ENCODE measurements around the gene DDX23.

DDX23 gene

GRCh38 chr12:48828293-48828692 lies 23.7 kb downstream of the DDX23 start:
- no peak for DNase-seq (ENCODE audit: low spot score)

GRCh38 chr12:48827513-48828096 lies 24.4 kb downstream of the DDX23 start:
- DNase-seq (ENCODE audit: low spot score), result no peak
- no peak for TF ChIP-seq CTCF (IDR thresholded peaks at IDR 0.05; ENCODE audit: extremely low read depth, missing control alignments)

More at GRCh38 chr12:48828293-48828692, 23.7 kb downstream of the DDX23 start:
- no peak for TF ChIP-seq CTCF (IDR thresholded peaks at IDR 0.05; ENCODE audit: extremely low read depth, missing control alignments)

- no peak for DNase-seq (ENCODE audit: low spot score)
- no peak for TF ChIP-seq CTCF (IDR thresholded peaks at IDR 0.05; ENCODE audit: extremely low read depth, missing control alignments)
These were observed 24.9 kb downstream of the DDX23 start for GRCh38 chr12:48827026-48827425.

- no peak for DNase-seq (ENCODE audit: low spot score)
- no peak for TF ChIP-seq CTCF (IDR thresholded peaks at IDR 0.05; ENCODE audit: extremely low read depth, missing control alignments)
These were observed 25.6 kb downstream of the DDX23 start for GRCh38 chr12:48826209-48826855.

- TF ChIP-seq CTCF (IDR thresholded peaks at IDR 0.05; ENCODE audit: extremely low read depth, missing control alignments), result no peak
- DNase-seq (ENCODE audit: low spot score), result no peak
These were observed 27.1 kb downstream of the DDX23 start for GRCh38 chr12:48824905-48825304.

GRCh38 chr12:48824112-48824511 lies 27.9 kb downstream of the DDX23 start:
- TF ChIP-seq CTCF (IDR thresholded peaks at IDR 0.05; ENCODE audit: extremely low read depth, missing control alignments), result no peak
- DNase-seq (ENCODE audit: low spot score), result no peak

GRCh38 chr12:48823281-48823680 lies 28.7 kb downstream of the DDX23 start:
- DNase-seq (ENCODE audit: low spot score), result no peak
- TF ChIP-seq CTCF (IDR thresholded peaks at IDR 0.05; ENCODE audit: extremely low read depth, missing control alignments), result no peak
